Mesenchymal stem cell (in vitro differentiated cells and primary cell): ENCODE measurements around the gene SFSWAP.

Experiments used
- DNase-seq: peaks from one replicate; pipeline ENCODE4 v3.0.0-alpha.2; 2013
- H2AFZ ChIP-seq: one replicate; pipeline ENCODE4 v1.6.1; 2013; ENCODE audit warnings: low read depth, mild to moderate bottlenecking, control low read depth, inconsistent platforms, low read length, moderate library complexity
- H2AK5ac ChIP-seq: 2 replicates; pipeline ENCODE4 v1.6.1; 2013; ENCODE audit warnings: low read length, moderate library complexity, mild to moderate bottlenecking, inconsistent platforms; ENCODE audit not compliant: severe bottlenecking
- H2BK120ac ChIP-seq: one replicate; pipeline ENCODE4 v1.6.1; 2013; ENCODE audit warnings: low read depth, mild to moderate bottlenecking, inconsistent platforms, low read length, moderate library complexity
- H2BK12ac ChIP-seq, 2 experiments: one replicate each; pipeline ENCODE4 v1.6.1; 2013; ENCODE audit warnings: inconsistent platforms in 2 of 2, low read length in 2 of 2, mild to moderate bottlenecking in 2 of 2, moderate library complexity in 2 of 2, control low read depth in 1 of 2
- H2BK15ac ChIP-seq: one replicate; pipeline ENCODE4 v1.6.1; 2013; ENCODE audit warnings: mild to moderate bottlenecking, low read depth, inconsistent platforms; ENCODE audit not compliant: poor library complexity, severe bottlenecking
- H2BK5ac ChIP-seq: 2 replicates; pipeline ENCODE4 v1.6.1; 2013; ENCODE audit warnings: low read depth, mild to moderate bottlenecking, low read length, control low read depth, inconsistent platforms; ENCODE audit not compliant: poor library complexity, severe bottlenecking
- H3K14ac ChIP-seq, 2 experiments: one replicate each; pipeline ENCODE4 v1.6.1; 2013; ENCODE audit warnings: inconsistent platforms in 2 of 2, low read length in 2 of 2, control low read depth in 1 of 2, mild to moderate bottlenecking in 1 of 2, moderate library complexity in 1 of 2
- H3K18ac ChIP-seq, 2 experiments: one replicate each; pipeline ENCODE4 v1.6.1; 2013; ENCODE audit warnings: inconsistent platforms in 2 of 2, low read length in 2 of 2, control low read depth in 1 of 2, low read depth in 1 of 2, mild to moderate bottlenecking in 1 of 2
- H3K23ac ChIP-seq, 2 experiments: one replicate each; pipeline ENCODE4 v1.6.1; 2013; ENCODE audit warnings: inconsistent platforms in 2 of 2, low read length in 2 of 2, mild to moderate bottlenecking in 2 of 2, moderate library complexity in 2 of 2, control low read depth in 1 of 2
- H3K27ac ChIP-seq: 2 replicates; pipeline ENCODE4 v1.5.1; 2013; ENCODE audit warnings: mild to moderate bottlenecking, moderate library complexity, low read length, control low read depth, inconsistent platforms; ENCODE audit not compliant: poor library complexity, severe bottlenecking
- H3K27me3 ChIP-seq, 2 experiments: 2 replicates each; pipeline versions ENCODE4 v1.6.1 to v1.7.0; 2013; ENCODE audit warnings: low read length in 2 of 2, mild to moderate bottlenecking in 2 of 2, moderate library complexity in 2 of 2, control low read depth in 1 of 2, inconsistent platforms in 1 of 2; ENCODE audit not compliant: control insufficient read depth in 1 of 2, insufficient read depth in 1 of 2
- H3K36me3 ChIP-seq, 2 experiments: 2 replicates each; pipeline versions ENCODE4 v1.6.1 to v1.7.0; 2013; ENCODE audit warnings: low read length in 2 of 2, control low read depth in 1 of 2, inconsistent platforms in 1 of 2, low read depth in 1 of 2, mild to moderate bottlenecking in 1 of 2; ENCODE audit not compliant: insufficient read depth in 2 of 2, control insufficient read depth in 1 of 2
- H3K4ac ChIP-seq, 2 experiments: one replicate each; pipeline ENCODE4 v1.6.1; 2013; ENCODE audit warnings: inconsistent platforms in 2 of 2, low read length in 2 of 2, mild to moderate bottlenecking in 2 of 2, moderate library complexity in 2 of 2, control low read depth in 1 of 2, low read depth in 1 of 2
- H3K4me1 ChIP-seq: 2 replicates; pipeline ENCODE4 v1.6.1; 2013; ENCODE audit warnings: low read depth, low read length, control low read depth; ENCODE audit not compliant: control insufficient read depth, insufficient read depth
- H3K4me2 ChIP-seq: 2 replicates; pipeline ENCODE4 v1.6.1; 2013; ENCODE audit warnings: low read length, mild to moderate bottlenecking, inconsistent platforms; ENCODE audit not compliant: poor library complexity, severe bottlenecking
- H3K4me3 ChIP-seq, 2 experiments: 2 replicates each; pipeline versions ENCODE4 v1.5.1 to v1.7.0; 2013; ENCODE audit warnings: low read length in 2 of 2, mild to moderate bottlenecking in 2 of 2, control low read depth in 1 of 2, low read depth in 1 of 2; ENCODE audit not compliant: insufficient read depth in 1 of 2
- H3K79me1 ChIP-seq: replicated peaks from 2 replicates; pipeline ENCODE4 v1.6.1; 2013; ENCODE audit warnings: mild to moderate bottlenecking, control low read depth, low read length, inconsistent platforms; ENCODE audit not compliant: poor library complexity, severe bottlenecking
- H3K9ac ChIP-seq: 2 replicates; pipeline ENCODE4 v1.7.0; 2013; ENCODE audit warnings: mild to moderate bottlenecking, low read length, moderate library complexity
- H3K9me3 ChIP-seq: 2 replicates; pipeline ENCODE4 v1.7.0; 2013; ENCODE audit warnings: mild to moderate bottlenecking, low read length; ENCODE audit not compliant: control insufficient read depth
- H4K8ac ChIP-seq: one replicate; pipeline ENCODE4 v1.6.1; 2013; ENCODE audit warnings: inconsistent platforms, mild to moderate bottlenecking, low read length, moderate library complexity
- H4K91ac ChIP-seq: one replicate; pipeline ENCODE4 v1.6.1; 2013; ENCODE audit warnings: mild to moderate bottlenecking, low read length, inconsistent platforms
- WGBS: methylation state at CpG from one replicate; pipeline ENCODE4 v1.1.7; 2013; ENCODE audit warnings: mixed read lengths; 5-methylcytosine and 5-hydroxymethylcytosine counted together

The SFSWAP gene

DNA sequence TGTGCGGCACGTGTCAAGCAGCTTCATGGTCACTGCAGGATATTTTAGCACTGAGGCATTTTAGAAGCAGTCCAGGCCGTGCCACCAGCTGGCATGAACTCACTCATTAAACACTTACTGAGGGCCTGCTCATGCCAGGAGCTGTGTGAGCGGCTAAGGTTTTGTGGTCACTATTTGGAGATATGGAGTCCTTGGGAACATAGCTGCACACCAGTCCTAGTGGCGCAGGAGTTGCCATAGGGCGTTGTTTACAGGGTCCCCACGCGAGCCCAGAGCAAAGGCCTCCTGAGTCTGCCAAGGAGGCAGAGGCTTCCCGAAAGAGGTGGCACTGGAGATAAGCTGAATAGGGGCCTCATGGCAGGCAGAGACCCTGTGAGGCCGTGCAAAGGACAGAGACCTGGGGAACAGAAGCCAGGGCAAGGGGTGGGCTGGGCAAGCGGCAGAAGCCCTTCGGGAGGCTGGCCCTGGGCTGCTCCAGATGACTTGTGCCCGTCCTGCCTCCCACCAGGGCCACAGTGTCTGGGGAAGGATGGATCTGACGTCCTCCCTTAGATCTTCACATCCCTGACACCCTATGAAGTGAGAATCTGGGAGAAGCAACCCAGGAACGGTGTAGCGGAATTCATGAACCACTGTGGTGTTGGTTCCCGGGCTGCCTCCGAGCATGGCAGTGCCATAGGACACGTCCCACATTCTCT is 38.9 kb downstream of the SFSWAP start:
- Histone ChIP-seq H4K91ac (no peak overlapping the region), H2AFZ (no peak overlapping the region), H3K4me2 (no peak overlapping the region), H2AK5ac (no peak overlapping the region), H3K36me3 (peaks cover 58 to 80% of the 10 kb centered on the region in 2 experiments), H2BK120ac (no peak overlapping the region), H3K27me3 (no peaks in the 10 kb centered on the region), H3K18ac (no peak overlapping the region), H3K4me1 (peaks cover 4% of the 10 kb centered on the region), H3K27ac (no peak overlapping the region), H3K9ac (no peak overlapping the region), H3K9me3 (no peaks in the 10 kb centered on the region), H3K14ac (no peak overlapping the region), H3K79me1 (peaks cover 72% of the 10 kb centered on the region), H3K4me3 (no peak overlapping the region), H2BK5ac (no peak overlapping the region), H4K8ac (no peak overlapping the region), H2BK15ac (no peak overlapping the region), H3K4ac (no peak overlapping the region), H2BK12ac (no peak overlapping the region), H3K23ac (no peak overlapping the region)
- no peak for DNase-seq
- WGBS: 97% methylated on average over 18 of the region's 19 CpGs

DNA sequence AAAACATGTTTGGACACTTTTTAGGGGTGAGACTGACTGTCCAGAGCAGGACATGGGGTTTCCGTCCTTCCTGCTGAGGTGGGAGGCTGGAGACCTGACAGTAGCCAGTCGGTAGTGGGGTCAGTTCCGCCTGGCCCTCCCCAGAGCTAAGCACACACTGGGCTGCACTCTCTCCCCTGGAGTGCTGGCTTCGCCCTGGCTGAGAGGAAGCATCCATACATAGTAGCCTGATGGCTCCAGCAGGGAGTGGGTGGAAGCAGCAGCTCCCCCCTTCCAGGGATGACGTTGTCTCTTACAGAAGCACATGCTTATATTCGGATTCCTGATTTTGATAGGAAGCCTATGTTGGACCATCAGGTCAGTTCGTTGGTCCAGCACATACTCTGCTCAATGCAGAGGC is 40.4 kb downstream of the SFSWAP start:
- H3K23ac ChIP-seq: no peak overlapping the region
- peaks cover 61 to 82% of the 10 kb centered on the region in 2 experiments for H3K36me3 ChIP-seq
- H2BK15ac ChIP-seq: no peak overlapping the region
- no peak overlapping the region for H3K9ac ChIP-seq
- peaks cover 5% of the 10 kb centered on the region for H3K4me1 ChIP-seq
- H3K9me3 ChIP-seq: no peaks in the 10 kb centered on the region
- peaks cover 70% of the 10 kb centered on the region for H3K79me1 ChIP-seq
- H3K27ac ChIP-seq: no peak overlapping the region
- H3K14ac ChIP-seq: no peak overlapping the region
- no peak overlapping the region for H3K4me2 ChIP-seq
- H2BK120ac ChIP-seq: no peak overlapping the region
- H3K4me3 ChIP-seq: no peak overlapping the region
- no peak overlapping the region for H2AK5ac ChIP-seq
- H3K18ac ChIP-seq: no peak overlapping the region
- H3K4ac ChIP-seq: no peak overlapping the region
- no peak overlapping the region for H4K8ac ChIP-seq
- no peak overlapping the region for H2BK5ac ChIP-seq
- H2AFZ ChIP-seq: no peak overlapping the region
- no peak overlapping the region for H2BK12ac ChIP-seq
- no peaks in the 10 kb centered on the region for H3K27me3 ChIP-seq
- no peak overlapping the region for H4K91ac ChIP-seq
- DNase-seq: no peak
- over 99% methylated on average over 7 of the region's 7 CpGs for WGBS

DNA sequence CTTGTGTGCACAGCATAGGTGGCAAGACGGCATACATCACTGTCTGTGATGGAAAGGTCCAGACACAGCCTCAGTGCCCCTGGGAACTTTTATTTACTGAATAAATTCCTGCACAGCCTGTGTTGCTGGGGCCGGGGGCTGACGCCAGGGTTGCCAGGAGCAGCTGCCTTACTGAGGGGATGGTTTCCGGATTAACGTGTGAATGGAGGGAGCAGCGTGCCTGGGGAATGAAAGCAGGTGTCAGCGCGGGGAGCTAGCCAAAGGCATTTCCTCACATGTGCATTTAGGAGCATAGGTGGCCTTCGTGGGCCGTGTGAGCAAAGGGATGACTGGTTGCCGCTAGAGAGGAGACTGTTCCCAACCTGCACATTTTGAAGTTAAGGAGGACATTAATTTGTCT is 41.6 kb downstream of the SFSWAP start:
- no peak for DNase-seq
- Histone ChIP-seq H2AK5ac (no peak overlapping the region), H3K9me3 (no peaks in the 10 kb centered on the region), H2BK5ac (no peak overlapping the region), H3K14ac (no peak overlapping the region), H3K23ac (no peak overlapping the region), H3K4me1 (peaks cover 3% of the 10 kb centered on the region), H2BK15ac (no peak overlapping the region), H2AFZ (no peak overlapping the region), H3K36me3 (peaks cover 65 to 87% of the 10 kb centered on the region in 2 experiments), H3K9ac (no peak overlapping the region), H3K27ac (no peak overlapping the region), H3K27me3 (no peaks in the 10 kb centered on the region), H3K18ac (no peak overlapping the region), H2BK120ac (no peak overlapping the region), H2BK12ac (no peak overlapping the region), H3K79me1 (peaks cover 72% of the 10 kb centered on the region), H3K4me3 (no peak overlapping the region), H3K4ac (no peak overlapping the region), H4K91ac (no peak overlapping the region), H3K4me2 (no peak overlapping the region), H4K8ac (no peak overlapping the region)
- WGBS: 96% methylated on average over 11 of the region's 11 CpGs

DNA sequence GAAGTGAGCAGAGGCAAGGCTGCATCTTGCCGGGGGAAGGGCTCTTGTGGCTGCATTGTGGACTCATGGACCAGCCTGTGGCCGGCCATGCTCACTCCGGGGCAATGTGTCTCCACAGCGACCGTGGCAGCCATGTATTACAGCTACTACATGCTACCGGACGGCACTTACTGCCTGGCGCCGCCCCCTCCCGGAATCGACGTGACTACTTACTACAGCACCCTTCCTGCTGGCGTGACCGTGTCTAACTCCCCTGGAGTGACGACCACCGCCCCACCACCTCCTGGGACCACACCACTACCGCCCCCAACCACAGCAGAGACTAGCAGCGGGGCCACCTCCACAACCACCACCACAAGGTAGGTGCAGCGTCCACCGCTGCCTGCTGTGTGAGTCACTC is 42.1 kb downstream of the SFSWAP start:
- Histone ChIP-seq H3K4me3 (peak overlapping the region in 1 of 2 experiments; percentile 11), H3K9me3 (no peaks in the 10 kb centered on the region), H3K4me1 (peaks cover 3% of the 10 kb centered on the region), H4K8ac (no peak overlapping the region), H2AK5ac (no peak overlapping the region), H3K36me3 (peaks cover 66 to 92% of the 10 kb centered on the region in 2 experiments), H2BK5ac (no peak overlapping the region), H3K14ac (no peak overlapping the region), H2BK12ac (no peak overlapping the region), H3K79me1 (peaks cover 67% of the 10 kb centered on the region), H4K91ac (no peak overlapping the region), H3K27ac (no peak overlapping the region), H2BK15ac (no peak overlapping the region), H2AFZ (no peak overlapping the region), H3K4ac (no peak overlapping the region), H3K18ac (no peak overlapping the region), H3K4me2 (no peak overlapping the region), H3K9ac (no peak overlapping the region), H3K23ac (no peak overlapping the region), H2BK120ac (no peak overlapping the region), H3K27me3 (no peaks in the 10 kb centered on the region)
- WGBS: 97% methylated on average over 20 of the region's 20 CpGs
- no peak for DNase-seq
